MM.1S (cell line): ENCODE results near the gene ERG.

Experiments used
- DNase-seq: peaks from one replicate; pipeline ENCODE4 v3.0.0-alpha.2; 2015
- H2AFZ ChIP-seq: fragments of 300-600 bp; sonication (generic); 2 replicates; pipeline ENCODE4 v1.6.0; 2016; ENCODE audit warnings: antibody characterized with exemption, low read length
- H3F3A ChIP-seq: fragments of 300-600 bp; sonication (generic); 2 replicates; pipeline ENCODE4 v1.6.1; 2016; ENCODE audit warnings: mild to moderate bottlenecking, antibody characterized with exemption, low read length, moderate library complexity, mixed read lengths; ENCODE audit not compliant: insufficient read depth
- H3K27ac ChIP-seq: fragments of 300-600 bp; sonication (generic); 2 replicates; pipeline ENCODE4 v1.5.1; 2016; ENCODE audit warnings: mild to moderate bottlenecking, low read length
- H3K27me3 ChIP-seq: fragments of 300-600 bp; sonication (generic); replicated peaks from 2 replicates; pipeline ENCODE4 v1.6.0; 2016; ENCODE audit warnings: low read length; ENCODE audit not compliant: insufficient read depth
- H3K36me3 ChIP-seq: fragments of 300-600 bp; sonication (generic); replicated peaks from 2 replicates; pipeline ENCODE4 v1.6.1; 2016; ENCODE audit warnings: mild to moderate bottlenecking, low read length, mixed read lengths; ENCODE audit not compliant: insufficient read depth
- H3K4me1 ChIP-seq: fragments of 300-600 bp; sonication (generic); 2 replicates; pipeline ENCODE4 v1.6.1; 2016; ENCODE audit warnings: low read length, mixed read lengths
- H3K4me2 ChIP-seq: fragments of 300-600 bp; sonication (generic); 2 replicates; pipeline ENCODE4 v1.6.0; 2016; ENCODE audit warnings: low read depth, low read length
- H3K4me3 ChIP-seq: fragments of 300-600 bp; sonication (generic); 2 replicates; pipeline ENCODE4 v1.5.1; 2016; ENCODE audit warnings: low read length, mixed read lengths
- H3K79me2 ChIP-seq: fragments of 300-600 bp; sonication (generic); 2 replicates; pipeline ENCODE4 v1.6.1; 2016; ENCODE audit warnings: mixed run types, low read length, mixed read lengths
- H3K9ac ChIP-seq: fragments of 300-600 bp; sonication (generic); 2 replicates; pipeline ENCODE4 v1.6.1; 2016; ENCODE audit warnings: low read length, mixed read lengths
- H3K9me2 ChIP-seq: fragments of 300-600 bp; sonication (generic); replicated peaks from 2 replicates; pipeline ENCODE4 v1.6.1; 2016; ENCODE audit warnings: mild to moderate bottlenecking, low read length, mixed read lengths; ENCODE audit not compliant: insufficient read depth
- H3K9me3 ChIP-seq: fragments of 300-600 bp; sonication (generic); replicated peaks from 2 replicates; pipeline ENCODE4 v1.6.1; 2016; ENCODE audit warnings: mild to moderate bottlenecking, low read length, mixed read lengths; ENCODE audit not compliant: insufficient read depth
- H4K20me1 ChIP-seq: fragments of 300-600 bp; sonication (generic); 2 replicates; pipeline ENCODE4 v1.6.1; 2016; ENCODE audit warnings: mild to moderate bottlenecking, low read length, moderate library complexity, mixed read lengths; ENCODE audit not compliant: insufficient read depth
- CTCF ChIP-seq: fragments of 300-600 bp; sonication (generic); IDR thresholded peaks from 2 replicates; pipeline ENCODE4 v1.5.1; 2016; ENCODE audit warnings: antibody characterized with exemption, low read length, mixed read lengths
- EZH2 ChIP-seq: fragments of 300-600 bp; sonication (generic); optimal IDR thresholded peaks from 2 replicates; pipeline ENCODE3; 2017; ENCODE audit warnings: low read depth, mild to moderate bottlenecking, antibody characterized with exemption, low read length, mixed read lengths
- EZH2phosphoT487 ChIP-seq: fragments of 300-600 bp; sonication (generic); IDR thresholded peaks from 2 replicates; pipeline ENCODE4 v1.6.1; 2018; ENCODE audit warnings: antibody characterized with exemption, low read length

Gene ERG

GRCh38 chr21:38340131-38340530 lies 158.1 kb downstream of the ERG start:
- Histone ChIP-seq H4K20me1 (no peaks in the 10 kb centered on the region), H3K9ac (no peak overlapping the region)
- DNase-seq = no peak

GRCh38 chr21:38337793-38338192 lies 160.5 kb downstream of the ERG start:
- no peak overlapping the region for H3K9ac ChIP-seq
- DNase-seq = no peak
- H3K9me3 ChIP-seq = no peaks in the 10 kb centered on the region
- no peaks in the 10 kb centered on the region for H3F3A ChIP-seq
- H4K20me1 ChIP-seq = no peaks in the 10 kb centered on the region
- H3K4me3 ChIP-seq = no peak overlapping the region
- H3K79me2 ChIP-seq = no peaks in the 10 kb centered on the region
- H3K27me3 ChIP-seq = no peaks in the 10 kb centered on the region
- no peak overlapping the region for H3K4me2 ChIP-seq
- no peaks in the 10 kb centered on the region for H3K9me2 ChIP-seq
- TF ChIP-seq EZH2phosphoT487 (no peak), EZH2 (no peak), CTCF (no peak)
- no peak overlapping the region for H2AFZ ChIP-seq
- no peaks in the 10 kb centered on the region for H3K36me3 ChIP-seq
- H3K27ac ChIP-seq = no peak overlapping the region
- H3K4me1 ChIP-seq = no peaks in the 10 kb centered on the region

More at GRCh38 chr21:38340131-38340530, 158.1 kb downstream of the ERG start:
- Histone ChIP-seq H3K4me1 (no peaks in the 10 kb centered on the region), H3F3A (no peaks in the 10 kb centered on the region), H3K9me3 (no peaks in the 10 kb centered on the region), H3K36me3 (no peaks in the 10 kb centered on the region), H3K27ac (no peak overlapping the region), H3K4me2 (no peak overlapping the region), H3K27me3 (no peaks in the 10 kb centered on the region), H3K79me2 (no peaks in the 10 kb centered on the region), H2AFZ (no peak overlapping the region), H3K4me3 (no peak overlapping the region), H3K9me2 (no peaks in the 10 kb centered on the region)
- no peak for TF ChIP-seq EZH2phosphoT487
- no peak for TF ChIP-seq EZH2
- no peak for TF ChIP-seq CTCF

- H3K9me2 ChIP-seq = no peaks in the 10 kb centered on the region
- no peak overlapping the region for H2AFZ ChIP-seq
- no peak overlapping the region for H3K4me3 ChIP-seq
- no peak for DNase-seq
- no peak overlapping the region for H3K4me2 ChIP-seq
- TF ChIP-seq EZH2phosphoT487 = no peak
- TF ChIP-seq EZH2 = no peak
- no peak for TF ChIP-seq CTCF
- no peak overlapping the region for H3K9ac ChIP-seq
- no peaks in the 10 kb centered on the region for H3K4me1 ChIP-seq
- no peaks in the 10 kb centered on the region for H4K20me1 ChIP-seq
- H3K79me2 ChIP-seq = no peaks in the 10 kb centered on the region
- H3F3A ChIP-seq = no peaks in the 10 kb centered on the region
- H3K36me3 ChIP-seq = no peaks in the 10 kb centered on the region
- H3K27me3 ChIP-seq = no peaks in the 10 kb centered on the region
- no peak overlapping the region for H3K27ac ChIP-seq
- H3K9me3 ChIP-seq = no peaks in the 10 kb centered on the region
Observed at GRCh38 chr21:38334866-38335265, 163.4 kb downstream of the ERG start.
